Medulla oblongata (tissue), 1 donor: ENCODE results near the gene AKAIN1.

Source experiments
- DNase-seq: peaks from one replicate; pipeline ENCODE4 v3.0.0-alpha.2; 2015; ENCODE audit errors: extremely low spot score

AKAIN1 gene

GRCh38 chr18:5159080-5159479 is 38.0 kb downstream of the AKAIN1 start:
- DNase-seq, result no peak

DNA sequence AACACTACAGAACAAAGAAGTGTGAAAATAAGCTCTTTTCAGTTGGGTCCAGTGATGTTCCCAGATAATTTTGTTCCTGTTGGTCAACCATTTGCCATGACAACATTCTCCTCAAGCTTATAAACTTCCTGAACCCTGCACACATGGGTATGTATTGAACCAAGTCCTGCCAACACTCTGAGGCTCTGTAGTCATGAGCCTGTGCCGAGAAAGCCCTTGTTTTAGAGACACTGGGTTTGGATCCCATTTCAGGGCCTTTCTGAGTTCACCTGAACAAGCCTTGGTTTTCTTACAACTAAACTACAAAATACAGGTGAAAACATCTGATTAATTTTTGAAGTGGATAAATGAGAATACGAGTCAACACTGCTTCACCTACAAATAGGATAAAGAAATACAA is 38.5 kb downstream of the AKAIN1 start:
- DNase-seq, result no peak

- DNase-seq, result no peak
Observed at GRCh38 chr18:5158172-5158571, 38.9 kb downstream of the AKAIN1 start.

DNA sequence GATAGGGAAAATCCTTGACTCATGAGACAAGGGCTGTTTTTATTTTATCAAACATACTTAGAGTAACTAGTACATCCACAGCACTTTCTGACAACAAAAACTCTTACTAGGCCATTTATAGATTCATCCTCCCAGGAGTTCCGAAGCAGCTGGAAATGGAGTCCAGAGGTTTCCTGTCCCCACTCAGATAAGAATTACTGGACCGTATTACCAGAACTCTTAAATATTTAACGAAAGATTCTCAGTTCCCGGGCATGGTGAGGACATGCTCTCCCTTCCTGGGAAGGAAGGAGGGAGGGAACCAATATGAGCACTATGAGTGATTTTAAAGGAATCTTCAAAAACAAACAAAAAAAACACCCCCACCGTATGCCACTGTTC is 41.2 kb downstream of the AKAIN1 start:
- no peak for DNase-seq

- no peak for DNase-seq
Observed at GRCh38 chr18:5155218-5155906, 41.7 kb downstream of the AKAIN1 start.

DNA sequence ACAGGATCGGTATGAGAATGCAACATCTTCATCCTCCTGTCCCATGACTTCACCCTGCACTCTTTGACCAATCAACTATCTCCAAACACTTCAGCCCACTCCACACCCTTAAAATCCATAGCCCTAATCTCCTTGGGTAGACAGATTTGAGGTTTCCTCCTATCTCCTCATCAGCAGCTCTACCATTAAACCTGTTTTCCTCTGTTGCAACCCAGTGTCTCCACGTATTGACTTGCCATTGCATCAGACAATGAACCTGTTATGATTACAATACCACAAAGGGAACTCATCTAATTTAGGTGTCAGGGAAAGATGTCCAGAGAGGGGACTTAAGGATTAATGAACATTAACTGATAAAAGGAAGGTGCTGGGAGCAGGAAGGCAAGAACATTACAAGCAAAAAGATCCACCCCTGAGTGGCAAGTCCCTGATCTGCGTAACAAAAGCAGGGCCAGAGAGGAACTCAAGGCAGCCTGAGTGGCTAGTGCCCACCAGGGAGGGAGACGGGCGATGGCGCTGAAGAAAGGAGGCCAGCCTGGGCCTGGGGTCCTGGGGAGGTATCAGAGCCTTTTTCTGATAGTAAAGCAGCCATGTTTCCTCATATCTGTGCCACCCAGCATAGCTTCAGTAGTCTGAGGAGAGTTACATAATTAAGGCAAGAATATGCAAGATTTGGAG is 44.6 kb downstream of the AKAIN1 start:
- DNase-seq, result no peak

DNA sequence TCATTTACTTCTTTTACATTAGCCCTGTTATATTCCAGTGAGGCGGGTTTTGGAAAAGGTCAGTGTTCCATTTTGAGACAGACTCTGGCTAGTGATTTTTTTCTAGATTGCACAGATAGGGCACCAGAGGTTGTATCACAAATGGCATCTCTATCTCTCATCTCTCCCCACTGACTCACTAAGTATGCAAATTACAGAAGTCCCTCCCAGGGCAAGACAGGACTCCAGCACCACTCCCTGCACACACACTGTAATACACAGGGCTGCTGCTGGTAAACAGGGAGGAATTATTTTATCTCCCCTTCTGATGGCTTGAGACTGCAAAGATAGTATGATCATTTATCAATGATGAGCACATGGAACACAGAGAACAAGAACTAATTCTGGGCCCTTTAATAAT is 46.2 kb downstream of the AKAIN1 start:
- DNase-seq, result no peak

- DNase-seq, result no peak
Observed at GRCh38 chr18:5146093-5146492, 51.0 kb downstream of the AKAIN1 start.

- DNase-seq, result no peak
Observed at GRCh38 chr18:5145168-5145825, 51.8 kb downstream of the AKAIN1 start.

DNA sequence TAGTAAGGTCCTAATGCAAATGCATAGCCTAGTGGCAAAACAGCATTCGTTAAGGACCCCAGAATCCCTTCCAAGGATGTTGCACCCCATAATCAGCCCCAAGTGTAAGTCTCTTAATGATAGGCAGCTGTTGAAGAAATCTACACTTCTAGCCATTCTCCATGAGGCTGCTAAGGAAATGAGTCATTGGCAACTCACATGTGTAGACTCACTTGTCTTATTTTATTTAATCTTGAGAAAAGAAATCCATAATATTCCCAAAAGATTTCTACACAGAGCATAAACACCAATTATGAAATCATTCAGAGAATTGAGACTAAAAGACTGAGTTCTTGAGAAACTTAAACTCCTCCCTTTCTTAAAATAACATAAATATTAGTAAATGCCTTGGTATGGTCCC is 52.4 kb downstream of the AKAIN1 start:
- no peak for DNase-seq

GRCh38 chr18:5142859-5143258 is 54.2 kb downstream of the AKAIN1 start:
- DNase-seq, result no peak

GRCh38 chr18:5142131-5142530 is 54.9 kb downstream of the AKAIN1 start:
- DNase-seq, result no peak

DNA sequence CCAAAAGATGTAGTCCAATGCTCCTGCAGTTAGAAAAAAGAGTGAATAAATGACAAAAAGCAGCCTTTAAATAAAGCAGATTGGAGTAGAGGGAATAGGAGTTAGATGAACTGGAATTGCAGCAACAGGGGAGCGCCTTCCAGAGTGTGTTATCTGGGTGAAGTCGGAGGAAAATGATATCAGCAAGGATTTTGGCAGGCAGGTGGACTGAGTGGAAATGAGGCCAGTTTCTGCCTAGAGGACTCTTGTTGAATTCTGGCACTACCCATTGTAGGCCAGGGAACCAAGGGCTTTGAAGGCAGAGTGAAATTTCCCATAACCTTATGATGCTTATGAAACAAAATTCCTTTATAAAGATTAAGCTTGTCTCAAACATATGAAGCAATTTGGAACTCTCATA is 59.8 kb downstream of the AKAIN1 start:
- no peak for DNase-seq

- no peak for DNase-seq
Observed at GRCh38 chr18:5132987-5133386, 64.1 kb downstream of the AKAIN1 start.

DNA sequence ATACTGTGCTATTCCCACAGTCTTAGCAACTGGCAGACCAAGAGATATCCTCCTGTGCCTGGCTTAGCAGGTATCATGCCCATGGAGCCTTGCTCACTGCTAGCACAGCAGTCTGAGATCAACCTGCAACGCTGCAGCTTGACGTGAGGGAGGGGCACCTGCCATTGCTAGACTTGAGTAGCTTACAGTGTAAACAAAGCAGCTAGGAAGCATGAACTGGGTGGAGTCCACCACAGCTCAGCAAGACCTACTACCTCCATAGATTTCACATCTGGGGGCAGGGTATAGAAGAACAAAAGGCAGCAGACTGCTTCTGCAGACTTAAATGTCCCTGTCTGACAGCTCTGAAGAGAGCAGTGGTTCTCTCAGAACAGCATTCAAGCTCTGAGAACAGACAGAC is 74.8 kb downstream of the AKAIN1 start:
- DNase-seq, result no peak

GRCh38 chr18:5110266-5110665 is 86.8 kb downstream of the AKAIN1 start:
- no peak for DNase-seq

GRCh38 chr18:5107988-5108387 is 89.1 kb downstream of the AKAIN1 start:
- DNase-seq, result no peak

GRCh38 chr18:5106730-5107129 is 90.3 kb downstream of the AKAIN1 start:
- DNase-seq, result no peak

DNA sequence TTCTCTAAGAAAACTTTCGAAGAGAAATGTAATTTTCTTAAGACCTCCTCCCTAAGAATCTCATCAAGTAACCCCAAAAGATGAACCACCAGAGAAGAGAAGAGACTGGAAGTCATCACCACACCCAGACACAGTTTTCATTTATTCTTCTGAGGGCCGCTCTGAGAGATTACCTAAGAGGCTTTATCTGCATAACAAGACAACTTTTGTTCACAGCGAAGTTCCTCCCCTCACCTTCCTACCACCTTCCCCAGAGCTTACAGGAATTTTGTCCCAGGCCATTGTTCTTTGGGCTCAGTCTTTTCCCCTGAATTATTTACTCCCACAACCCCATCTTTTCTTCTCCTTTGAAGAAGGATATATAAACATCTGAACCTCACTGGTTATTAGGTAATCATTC is 92.8 kb downstream of the AKAIN1 start:
- no peak for DNase-seq

- no peak for DNase-seq
Observed at GRCh38 chr18:5103693-5104092, 93.4 kb downstream of the AKAIN1 start.

DNA sequence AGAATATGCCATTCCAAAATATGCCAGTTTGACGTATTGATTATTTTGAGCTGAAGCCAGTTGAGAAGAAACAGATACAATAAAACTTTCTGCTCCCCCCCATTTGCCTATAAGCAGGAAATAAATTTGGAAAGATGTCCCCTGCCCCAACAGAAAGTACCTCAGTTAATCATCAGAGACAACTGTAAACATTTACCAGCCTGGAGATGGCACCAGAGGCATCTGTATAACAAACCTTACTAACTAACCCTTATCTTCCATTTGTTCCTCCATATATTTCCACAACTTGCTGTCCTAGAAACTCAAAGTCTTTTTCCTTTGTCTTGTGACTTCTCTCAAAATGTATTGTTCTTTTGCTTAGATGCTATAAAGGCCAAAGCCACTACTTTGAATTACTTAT is 93.8 kb downstream of the AKAIN1 start:
- peak; percentile 6 for DNase-seq

- no peak for DNase-seq
Observed at GRCh38 chr18:5097116-5097703, 99.8 kb downstream of the AKAIN1 start.

- no peak for DNase-seq
Observed at GRCh38 chr18:5095239-5095638, 101.8 kb downstream of the AKAIN1 start.
